ENCODE measurements around the gene ARNT2.

ARNT2 gene

GRCh38 chr15:80612118-80612823 is 208.1 kb downstream of the ARNT2 start:
- no peaks in the 10 kb centered on the region for H3K4me1 ChIP-seq
- no peak overlapping the region for H3K27ac ChIP-seq
- no peaks in the 10 kb centered on the region for H3K36me3 ChIP-seq
- no peaks in the 10 kb centered on the region for H3K9me3 ChIP-seq (replicated peaks in 1 of 11)
- no peak for TF ChIP-seq Cebpa-rat (IDR thresholded peaks at IDR 0.05)
- H3K4me3 ChIP-seq, result no peak overlapping the region
- no peaks in the 10 kb centered on the region for H3K27me3 ChIP-seq
- H3K9ac ChIP-seq, result no peak overlapping the region
- H3K4me2 ChIP-seq, result no peak overlapping the region
- H4K20me1 ChIP-seq, result no peaks in the 10 kb centered on the region

GRCh38 chr15:80613762-80614365 is 209.7 kb downstream of the ARNT2 start:
- Histone ChIP-seq H3K9ac (no peak overlapping the region), H4K20me1 (no peaks in the 10 kb centered on the region), H3K4me2 (no peak overlapping the region), H3K9me3 (replicated peaks in 1 of 11) (no peaks in the 10 kb centered on the region), H3K4me1 (peaks cover 0 to 9% (median 0%) of the 10 kb centered on the region in 10 experiments; a peak in 7 of 20 replicates), H3K4me3 (no peak overlapping the region), H3K36me3 (no peaks in the 10 kb centered on the region), H3K27me3 (no peaks in the 10 kb centered on the region), H3K27ac (no peak overlapping the region)
- no peak for TF ChIP-seq Cebpa-rat (IDR thresholded peaks at IDR 0.05)

GRCh38 chr15:80614711-80615360 is 210.7 kb downstream of the ARNT2 start:
- no peak overlapping the region for H3K4me3 ChIP-seq
- H3K27ac ChIP-seq, result no peak overlapping the region
- no peaks in the 10 kb centered on the region for H4K20me1 ChIP-seq
- TF ChIP-seq Cebpa-rat (IDR thresholded peaks at IDR 0.05), result no peak
- H3K36me3 ChIP-seq, result no peaks in the 10 kb centered on the region
- peaks cover 0 to 18% (median 0%) of the 10 kb centered on the region in 10 experiments; a peak in 7 of 20 replicates for H3K4me1 ChIP-seq
- H3K27me3 ChIP-seq, result no peaks in the 10 kb centered on the region
- no peaks in the 10 kb centered on the region for H3K9me3 ChIP-seq (replicated peaks in 1 of 11)
- H3K9ac ChIP-seq, result no peak overlapping the region
- no peak overlapping the region for H3K4me2 ChIP-seq

GRCh38 chr15:80615361-80615736 is 211.2 kb downstream of the ARNT2 start:
- Histone ChIP-seq H3K4me3 (no peak overlapping the region), H3K27me3 (no peaks in the 10 kb centered on the region), H3K36me3 (no peaks in the 10 kb centered on the region), H3K27ac (no peak overlapping the region), H3K9ac (no peak overlapping the region), H3K4me2 (no peak overlapping the region), H4K20me1 (no peaks in the 10 kb centered on the region), H3K4me1 (peaks cover 0 to 21% (median 0%) of the 10 kb centered on the region in 10 experiments; a peak in 7 of 20 replicates), H3K9me3 (replicated peaks in 1 of 11) (peaks cover 0 to 4% (median 0%) of the 10 kb centered on the region in 11 experiments; a peak in 3 of 22 replicates)
- no peak for TF ChIP-seq Cebpa-rat (IDR thresholded peaks at IDR 0.05)

- TF ChIP-seq Cebpa-rat (IDR thresholded peaks at IDR 0.05), result no peak
- Histone ChIP-seq H3K27me3 (no peaks in the 10 kb centered on the region), H4K20me1 (no peaks in the 10 kb centered on the region), H3K4me3 (no peak overlapping the region), H3K9ac (no peak overlapping the region), H3K36me3 (no peaks in the 10 kb centered on the region), H3K9me3 (replicated peaks in 1 of 11) (peaks cover 0 to 9% (median 0%) of the 10 kb centered on the region in 11 experiments; a peak in 6 of 22 replicates), H3K4me1 (peaks cover 0 to 21% (median 0%) of the 10 kb centered on the region in 10 experiments; a peak in 7 of 20 replicates), H3K27ac (no peak overlapping the region), H3K4me2 (no peak overlapping the region)
These were observed 211.7 kb downstream of the ARNT2 start for GRCh38 chr15:80615783-80616391.

GRCh38 chr15:80618685-80619400 is 214.7 kb downstream of the ARNT2 start:
- Histone ChIP-seq H3K27me3 (no peaks in the 10 kb centered on the region), H3K4me1 (peaks cover 0 to 21% (median 0%) of the 10 kb centered on the region in 10 experiments; a peak in 7 of 20 replicates), H3K9ac (no peak overlapping the region), H3K4me3 (no peak overlapping the region), H3K36me3 (no peaks in the 10 kb centered on the region), H3K9me3 (replicated peaks in 1 of 11) (peaks cover 15 to 38% (median 23%) of the 10 kb centered on the region in 11 experiments), H3K4me2 (peak overlapping the region in 3 of 11 experiments; percentile 31 to 63 (median 41); a peak in 6 of 22 replicates), H3K27ac (peak overlapping the region in 1 of 11 experiments; percentile 12; a peak in 1 of 22 replicates), H4K20me1 (no peaks in the 10 kb centered on the region)
- TF ChIP-seq Cebpa-rat (IDR thresholded peaks at IDR 0.05), result no peak

- no peak for TF ChIP-seq Cebpa-rat (IDR thresholded peaks at IDR 0.05)
- Histone ChIP-seq H3K4me1 (peaks cover 0 to 21% (median 0%) of the 10 kb centered on the region in 10 experiments; a peak in 7 of 20 replicates), H3K9ac (no peak overlapping the region)
These were observed 215.5 kb downstream of the ARNT2 start for GRCh38 chr15:80619680-80620079.

GRCh38 chr15:80620141-80620540 is 216.0 kb downstream of the ARNT2 start:
- no peaks in the 10 kb centered on the region for H3K36me3 ChIP-seq
- H3K4me2 ChIP-seq, result peak overlapping the region in 1 of 11 experiments; percentile 31; a peak in 1 of 22 replicates
- H3K9me3 ChIP-seq (replicated peaks in 1 of 11), result peaks cover 15 to 50% (median 28%) of the 10 kb centered on the region in 11 experiments
- no peak for TF ChIP-seq Cebpa-rat (IDR thresholded peaks at IDR 0.05)
- no peak overlapping the region for H3K9ac ChIP-seq
- H3K27me3 ChIP-seq, result no peaks in the 10 kb centered on the region
- H3K4me1 ChIP-seq, result peaks cover 0 to 21% (median 0%) of the 10 kb centered on the region in 10 experiments; a peak in 7 of 20 replicates
- H3K27ac ChIP-seq, result no peak overlapping the region
- H3K4me3 ChIP-seq, result no peak overlapping the region
- no peaks in the 10 kb centered on the region for H4K20me1 ChIP-seq

More at GRCh38 chr15:80619680-80620079, 215.5 kb downstream of the ARNT2 start:
- Histone ChIP-seq H3K27ac (no peak overlapping the region), H3K36me3 (no peaks in the 10 kb centered on the region), H4K20me1 (no peaks in the 10 kb centered on the region), H3K27me3 (no peaks in the 10 kb centered on the region), H3K4me3 (no peak overlapping the region), H3K4me2 (peak overlapping the region in 3 of 11 experiments; percentile 31 to 63 (median 41); a peak in 5 of 22 replicates), H3K9me3 (replicated peaks in 1 of 11) (peaks cover 15 to 46% (median 25%) of the 10 kb centered on the region in 11 experiments)

All from BLaER1 treated with 17β-estradiol and CSF1 and Interleukin-3, amounts not matched to agents 10 nM and 100 nM (cell line).